K562 (cell line): Measurements from ENCODE around the gene ARPC1A. TPM values are rescaled to one million over a fixed set of nuclear protein-coding genes. Genes with fewer than 3 reads are reported as not detected.

Experiments
- ATF1 ChIP-seq, 2 experiments: fragments of 450-650 bp in 1 of 2; IDR thresholded peaks; 2 replicates each; pipeline ENCODE4 v1.6.1; 2016; ENCODE audit warnings: missing compliant biosample characterization in 1 of 2, missing genetic modification characterization in 1 of 2
- ATF6 ChIP-seq: sonication (generic); formaldehyde crosslinking; IDR thresholded peaks from 2 replicates; pipeline ENCODE4 v1.4.0; 2020; ENCODE audit warnings: mild to moderate bottlenecking, missing genetic modification reagents
- CBX8 ChIP-seq: fragments of 200-600 bp; sonication (generic); IDR thresholded peaks from 2 replicates; pipeline ENCODE4 v1.6.1; 2012; ENCODE audit warnings: borderline replicate concordance, mixed run types, low read depth, mild to moderate bottlenecking, moderate library complexity, mixed read lengths, low read length, control low read depth, inconsistent platforms; ENCODE audit not compliant: poor library complexity, severe bottlenecking; ENCODE audit errors: extremely low read depth
- CEBPB ChIP-seq: fragments of 450-650 bp; IDR thresholded peaks from 2 replicates; pipeline ENCODE4 v1.6.1; 2016; ENCODE audit warnings: missing genetic modification characterization, missing compliant biosample characterization
- CHD4 ChIP-seq: fragments of 200-600 bp; sonication (generic); IDR thresholded peaks from 3 replicates; pipeline ENCODE4 v1.6.1; 2012; ENCODE audit warnings: low read depth, mild to moderate bottlenecking, mixed read lengths, low read length, inconsistent platforms; ENCODE audit not compliant: insufficient read depth, insufficient replicate concordance, poor library complexity, severe bottlenecking
- CSDE1 ChIP-seq, 2 experiments: fragments of 450-650 bp; IDR thresholded peaks; 2 replicates each; pipeline ENCODE4 v1.6.1; 2016; ENCODE audit warnings: mild to moderate bottlenecking in 1 of 2
- DNMT1 ChIP-seq: fragments of 450-650 bp; IDR thresholded peaks from 2 replicates; pipeline ENCODE4 v1.6.1; 2016; ENCODE audit warnings: antibody characterized with exemption, mild to moderate bottlenecking
- DPF2 ChIP-seq: fragments of 450-650 bp; IDR thresholded peaks from 2 replicates; pipeline ENCODE4 v1.6.1; 2016
- E2F6 ChIP-seq, 2 experiments: IDR thresholded peaks; 2 replicates each; pipeline ENCODE4 v1.6.1; 2011; ENCODE audit warnings: borderline replicate concordance in 1 of 2, control low read depth in 1 of 2, low read depth in 1 of 2, low read length in 1 of 2, mild to moderate bottlenecking in 1 of 2, mixed read lengths in 1 of 2, moderate library complexity in 1 of 2; ENCODE audit not compliant: insufficient read depth in 1 of 2, insufficient read length in 1 of 2, poor library complexity in 1 of 2, severe bottlenecking in 1 of 2; ENCODE audit errors: extremely low read depth in 1 of 2
- EHMT2 ChIP-seq: fragments of 450-650 bp; IDR thresholded peaks from 2 replicates; pipeline ENCODE4 v1.6.1; 2018; ENCODE audit warnings: antibody characterized with exemption
- GATA2 ChIP-seq: sonication (generic); formaldehyde crosslinking; IDR thresholded peaks from 2 replicates; pipeline ENCODE4 v1.4.0; 2020; ENCODE audit warnings: mild to moderate bottlenecking, missing genetic modification reagents
- HDGF ChIP-seq: fragments of 450-650 bp; IDR thresholded peaks from 2 replicates; pipeline ENCODE4 v1.6.1; 2016
- HNRNPL ChIP-seq: fragments of 200-400 bp; formaldehyde crosslinking; IDR thresholded peaks from 2 replicates; pipeline ENCODE4 v1.6.1; 2017; ENCODE audit warnings: low read depth, mild to moderate bottlenecking, low read length
- LARP7 ChIP-seq: fragments of 450-650 bp; IDR thresholded peaks from 2 replicates; pipeline ENCODE4 v1.6.1; 2016
- NEUROD1 ChIP-seq: fragments of 150-350 bp; IDR thresholded peaks from 2 replicates; pipeline ENCODE4 v1.6.1; 2014; ENCODE audit warnings: borderline replicate concordance, low read length, low read depth; ENCODE audit not compliant: partially characterized antibody
- PML ChIP-seq: IDR thresholded peaks from 2 replicates; pipeline ENCODE4 v1.6.1; 2012; ENCODE audit warnings: low read length, inconsistent platforms
- PTBP1 ChIP-seq: fragments of 200-400 bp; formaldehyde crosslinking; IDR thresholded peaks from 2 replicates; pipeline ENCODE4 v1.6.1; 2017; ENCODE audit warnings: low read depth, low read length
- SAFB2 ChIP-seq: fragments of 200-400 bp; formaldehyde crosslinking; IDR thresholded peaks from 2 replicates; pipeline ENCODE4 v1.6.1; 2018; ENCODE audit warnings: borderline replicate concordance, low read length, low read depth, moderate library complexity; ENCODE audit not compliant: severe bottlenecking
- SMAD2 ChIP-seq: fragments of 150-350 bp; IDR thresholded peaks from 2 replicates; pipeline ENCODE4 v1.6.1; 2014; ENCODE audit warnings: low read depth, mild to moderate bottlenecking, low read length
- TAL1 ChIP-seq: fragments of 450-650 bp; IDR thresholded peaks from 2 replicates; pipeline ENCODE4 v1.6.1; 2016; ENCODE audit warnings: mild to moderate bottlenecking
- ZNF280B ChIP-seq: fragments of 250-450 bp; sonication (Bioruptor Pico); IDR thresholded peaks from 2 replicates; pipeline ENCODE4 v1.5.1; 2021; ENCODE audit warnings: mild to moderate bottlenecking
- ZNF707 ChIP-seq: fragments of 250-450 bp; sonication (Bioruptor Pico); conservative IDR thresholded peaks from 2 replicates; pipeline ENCODE4 v1.8.0; 2022; ENCODE audit warnings: inconsistent platforms, mild to moderate bottlenecking, moderate library complexity
- polyA plus RNA-seq, 8 experiments: library from polyadenylated mRNA; depleted of rRNA in 4 of 8; stranded (reverse) in 5 of 8; unstranded in 3 of 8; fragments of >200 nt; fragmentation: Nextera tagmentation in 2 of 8; fragmentation: Illumina TruSeq in 1 of 8; extraction: Ambion mirVana in 2 of 8; extraction: Trizol in 1 of 8; gene quantifications; 2 replicates each; pipeline versions ENCODE4 v1.2.1 to v1.2.3, GENCODE V29; 2011 to 2014; ENCODE audit warnings: inconsistent platforms in 1 of 8, missing spikeins in 1 of 8
- total RNA-seq, 7 experiments: library from RNA; depleted of rRNA in 6 of 7; stranded (reverse); fragments of >200 nt in 6 of 7; fragmentation: Illumina TruSeq in 2 of 7; extraction: Trizol in 2 of 7; gene quantifications; 2 replicates each; pipeline versions ENCODE4 v1.2.1 to v1.2.3, GENCODE V29; 2011 to 2021; ENCODE audit warnings: low replicate concordance in 1 of 7

ARPC1A gene
- total and polyA plus RNA-seq, 9 of the 15 experiments (the other 6 are each of a cell fraction or from before 2014, with no cell fraction given) = 39.5 to 151 (median 86.1) TPM

- TF ChIP-seq CBX8 = no peak
- no peak for TF ChIP-seq DNMT1
- no peak for TF ChIP-seq ZNF280B
- no peak for TF ChIP-seq NEUROD1
- TF ChIP-seq PTBP1 = 0 out of 2 replicates have a peak, but pooled peaks have one; percentile 41
- TF ChIP-seq CEBPB (tag) = no peak
- TF ChIP-seq HDGF = peak; percentile 46; the same call in 1 of the 2 replicates
- no peak for TF ChIP-seq SAFB2
- no peak for TF ChIP-seq GATA2 (CRISPR knock-in tag)
- no peak for TF ChIP-seq CSDE1 (IDR thresholded peaks at IDR 0.05)
- no peak for TF ChIP-seq SMAD2
- TF ChIP-seq ATF6 (CRISPR knock-in tag) = no peak
- peak; percentile 29; the same call in 1 of the 2 replicates for TF ChIP-seq DPF2
- TF ChIP-seq TAL1 = no peak
- TF ChIP-seq LARP7 = no peak
- no peak for TF ChIP-seq ZNF707 (CRISPR knock-in tag)
- no peak for TF ChIP-seq ATF1 (CRISPR knock-in tag; IDR thresholded peaks at IDR 0.05)
- TF ChIP-seq ATF1 (tag; IDR thresholded peaks at IDR 0.05) = peak; percentile 14; the same call in 1 of the 2 replicates
- no peak for TF ChIP-seq EHMT2
- TF ChIP-seq CHD4 = peak; percentile 31
- no peak for TF ChIP-seq E2F6 (IDR thresholded peaks at IDR 0.05; ENCODE audit: borderline replicate concordance in 1 of 2, extremely low read depth in 1 of 2, insufficient read depth in 1 of 2, insufficient read length in 1 of 2, low read depth in 1 of 2, low read length in 1 of 2, poor library complexity in 1 of 2, severe bottlenecking in 1 of 2)
- TF ChIP-seq HNRNPL = peak; percentile 47; the same call in 1 of the 2 replicates
- no peak for TF ChIP-seq PML
Observed at GRCh38 chr7:99375070-99375807, 49.5 kb downstream of the ARPC1A start (continued).
